ENCODE data around the gene KLRK1.

Gene KLRK1

DNA sequence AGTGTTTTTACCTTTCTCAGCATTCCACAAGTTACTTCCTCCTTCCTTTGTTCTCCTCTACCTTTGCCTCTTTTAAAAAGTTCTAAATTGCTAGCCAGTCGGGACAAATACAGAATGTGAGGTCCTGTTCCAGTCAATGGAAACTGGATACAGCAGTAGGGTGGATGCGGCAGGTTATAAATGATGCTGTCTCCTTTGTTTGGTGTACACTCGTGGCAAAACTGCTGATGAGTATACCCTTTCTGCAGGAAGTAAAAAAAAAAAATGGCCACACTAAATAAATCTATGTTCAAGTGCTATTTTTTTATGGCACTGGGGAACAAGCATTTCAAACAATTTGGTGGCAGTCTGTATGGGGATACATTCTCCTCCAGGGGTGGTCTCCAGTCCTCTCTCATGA, 27.5 kb downstream of the KLRK1 start:
- no peak overlapping the region for H3K27ac ChIP-seq (ENCODE audit: low read length)
- TF ChIP-seq, protein P1, sequence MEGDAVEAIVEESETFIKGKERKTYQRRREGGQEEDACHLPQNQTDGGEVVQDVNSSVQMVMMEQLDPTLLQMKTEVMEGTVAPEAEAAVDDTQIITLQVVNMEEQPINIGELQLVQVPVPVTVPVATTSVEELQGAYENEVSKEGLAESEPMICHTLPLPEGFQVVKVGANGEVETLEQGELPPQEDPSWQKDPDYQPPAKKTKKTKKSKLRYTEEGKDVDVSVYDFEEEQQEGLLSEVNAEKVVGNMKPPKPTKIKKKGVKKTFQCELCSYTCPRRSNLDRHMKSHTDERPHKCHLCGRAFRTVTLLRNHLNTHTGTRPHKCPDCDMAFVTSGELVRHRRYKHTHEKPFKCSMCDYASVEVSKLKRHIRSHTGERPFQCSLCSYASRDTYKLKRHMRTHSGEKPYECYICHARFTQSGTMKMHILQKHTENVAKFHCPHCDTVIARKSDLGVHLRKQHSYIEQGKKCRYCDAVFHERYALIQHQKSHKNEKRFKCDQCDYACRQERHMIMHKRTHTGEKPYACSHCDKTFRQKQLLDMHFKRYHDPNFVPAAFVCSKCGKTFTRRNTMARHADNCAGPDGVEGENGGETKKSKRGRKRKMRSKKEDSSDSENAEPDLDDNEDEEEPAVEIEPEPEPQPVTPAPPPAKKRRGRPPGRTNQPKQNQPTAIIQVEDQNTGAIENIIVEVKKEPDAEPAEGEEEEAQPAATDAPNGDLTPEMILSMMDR (IDR thresholded peaks at IDR 0.05; ENCODE audit: low read length) = no peak
- TF ChIP-seq EZH2 (optimal IDR thresholded peaks at IDR 0.05; ENCODE audit: low read depth, low read length) = no peak
- TF ChIP-seq EZH2phosphoT487 (IDR thresholded peaks at IDR 0.05; ENCODE audit: low read length) = no peak
- H3K9me2 ChIP-seq (replicated peaks; ENCODE audit: insufficient read depth, low read length) = no peaks in the 10 kb centered on the region
- no peak overlapping the region for H2AFZ ChIP-seq (ENCODE audit: low read length)
- no peaks in the 10 kb centered on the region for H3K36me3 ChIP-seq (replicated peaks; ENCODE audit: insufficient read depth, low read length)
- 0 out of 2 replicates have a peak, but pooled peaks cover 4% of the 10 kb centered on the region for H3K4me1 ChIP-seq (ENCODE audit: low read length)
- no peak overlapping the region for H3K4me2 ChIP-seq (ENCODE audit: low read depth, low read length)
- H3F3A ChIP-seq (ENCODE audit: insufficient read depth, low read length) = no peaks in the 10 kb centered on the region
- no peaks in the 10 kb centered on the region for H3K79me2 ChIP-seq (ENCODE audit: low read length)
- H3K9ac ChIP-seq (ENCODE audit: low read length) = no peak overlapping the region
- peaks cover 4% of the 10 kb centered on the region for H4K20me1 ChIP-seq (ENCODE audit: insufficient read depth, low read length)
- H3K9me3 ChIP-seq (replicated peaks; ENCODE audit: insufficient read depth, low read length) = no peaks in the 10 kb centered on the region
- H3K27me3 ChIP-seq (replicated peaks; ENCODE audit: insufficient read depth, low read length) = peaks cover 89% of the 10 kb centered on the region
- H3K4me3 ChIP-seq (ENCODE audit: low read length) = no peak overlapping the region
- DNase-seq = no peak

DNA sequence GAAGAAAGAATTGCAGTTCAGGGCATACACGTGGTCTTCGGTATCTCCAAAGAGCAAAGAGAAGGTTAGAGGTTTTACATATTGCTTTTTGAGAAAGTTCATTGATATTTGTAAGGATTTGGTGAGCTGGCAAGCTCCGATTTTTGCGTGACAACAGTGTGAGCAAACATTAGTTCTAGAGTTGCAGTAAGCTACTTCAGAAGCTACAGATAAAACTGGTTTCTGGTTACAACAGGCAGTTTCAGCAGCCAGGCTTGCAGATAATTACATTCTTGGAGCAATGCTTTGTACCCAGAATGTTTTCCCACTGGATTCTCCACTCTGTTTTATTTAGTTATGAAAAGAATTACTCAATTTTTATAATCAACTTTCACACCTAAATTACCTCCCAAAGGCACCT, 28.2 kb downstream of the KLRK1 start:
- H3K9me2 ChIP-seq (replicated peaks; ENCODE audit: insufficient read depth, low read length) = no peaks in the 10 kb centered on the region
- peaks cover 82% of the 10 kb centered on the region for H3K27me3 ChIP-seq (replicated peaks; ENCODE audit: insufficient read depth, low read length)
- no peaks in the 10 kb centered on the region for H3K9me3 ChIP-seq (replicated peaks; ENCODE audit: insufficient read depth, low read length)
- no peaks in the 10 kb centered on the region for H3F3A ChIP-seq (ENCODE audit: insufficient read depth, low read length)
- no peak overlapping the region for H3K9ac ChIP-seq (ENCODE audit: low read length)
- H3K4me2 ChIP-seq (ENCODE audit: low read depth, low read length) = no peak overlapping the region
- peaks cover 4% of the 10 kb centered on the region for H4K20me1 ChIP-seq (ENCODE audit: insufficient read depth, low read length)
- no peaks in the 10 kb centered on the region for H3K79me2 ChIP-seq (ENCODE audit: low read length)
- no peak overlapping the region for H3K27ac ChIP-seq (ENCODE audit: low read length)
- H3K4me3 ChIP-seq (ENCODE audit: low read length) = no peak overlapping the region
- no peaks in the 10 kb centered on the region for H3K36me3 ChIP-seq (replicated peaks; ENCODE audit: insufficient read depth, low read length)
- no peak overlapping the region for H2AFZ ChIP-seq (ENCODE audit: low read length)
- no peak for TF ChIP-seq EZH2phosphoT487 (IDR thresholded peaks at IDR 0.05; ENCODE audit: low read length)
- TF ChIP-seq EZH2 (optimal IDR thresholded peaks at IDR 0.05; ENCODE audit: low read depth, low read length) = no peak
- TF ChIP-seq, protein P1 (IDR thresholded peaks at IDR 0.05; ENCODE audit: low read length) = no peak
- H3K4me1 ChIP-seq (ENCODE audit: low read length) = 0 out of 2 replicates have a peak, but pooled peaks cover 4% of the 10 kb centered on the region
- DNase-seq = no peak

DNA sequence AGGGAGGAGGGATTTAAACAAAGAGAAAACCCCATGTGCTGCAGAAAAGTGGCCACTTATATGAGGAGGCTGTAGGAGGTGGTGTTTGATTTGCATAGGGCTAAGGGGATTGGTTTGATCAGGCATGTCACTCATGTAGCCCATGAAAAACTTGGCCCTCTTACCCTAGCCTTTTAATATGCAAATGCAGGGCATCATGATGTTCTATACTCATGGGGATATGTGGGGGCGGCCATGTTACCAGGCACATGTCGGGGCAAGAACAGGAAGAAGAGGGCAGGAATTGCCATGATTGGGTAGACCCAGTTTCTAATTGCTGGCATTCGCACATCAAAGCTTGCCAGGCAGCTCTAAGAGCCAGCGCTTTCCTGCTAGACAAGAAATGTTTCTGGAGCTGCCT, 28.8 kb downstream of the KLRK1 start:
- no peak for DNase-seq
- TF ChIP-seq, protein P1 (IDR thresholded peaks at IDR 0.05; ENCODE audit: low read length) = no peak
- TF ChIP-seq EZH2phosphoT487 (IDR thresholded peaks at IDR 0.05; ENCODE audit: low read length) (no peak), EZH2 (optimal IDR thresholded peaks at IDR 0.05; ENCODE audit: low read depth, low read length) (no peak)
- H4K20me1 ChIP-seq (ENCODE audit: insufficient read depth, low read length) = peaks cover 4% of the 10 kb centered on the region

More for the DNA sequence above, 28.8 kb downstream of the KLRK1 start:
- Histone ChIP-seq H3K9me3 (replicated peaks; ENCODE audit: insufficient read depth, low read length) (no peaks in the 10 kb centered on the region), H3K9me2 (replicated peaks; ENCODE audit: insufficient read depth, low read length) (no peaks in the 10 kb centered on the region), H3K36me3 (replicated peaks; ENCODE audit: insufficient read depth, low read length) (no peaks in the 10 kb centered on the region), H3F3A (ENCODE audit: insufficient read depth, low read length) (no peaks in the 10 kb centered on the region), H3K27me3 (replicated peaks; ENCODE audit: insufficient read depth, low read length) (peaks cover 76% of the 10 kb centered on the region), H3K4me2 (ENCODE audit: low read depth, low read length) (no peak overlapping the region), H3K27ac (ENCODE audit: low read length) (no peak overlapping the region), H3K4me3 (ENCODE audit: low read length) (no peak overlapping the region), H2AFZ (ENCODE audit: low read length) (no peak overlapping the region), H3K9ac (ENCODE audit: low read length) (no peak overlapping the region), H3K79me2 (ENCODE audit: low read length) (no peaks in the 10 kb centered on the region), H3K4me1 (ENCODE audit: low read length) (0 out of 2 replicates have a peak, but pooled peaks cover 4% of the 10 kb centered on the region)

Measured in MM.1S (cell line).